Effector CD8-positive, alpha-beta T cell (primary cell): ENCODE results near the gene GTF2B.
"Not testable (repeated sequence)": the region's sequence is repeated elsewhere in the genome, so short reads cannot be mapped to it uniquely, and the experiment has no call there.

Source experiments
- DNase-seq: peaks from one replicate; lab custom pipeline; 2025; lab: John Stamatoyannopoulos, UW
- total RNA-seq, 4 experiments: gene quantifications; one replicate each; lab custom pipeline; 2026; lab: John Stamatoyannopoulos, UW

Gene GTF2B, protein sequence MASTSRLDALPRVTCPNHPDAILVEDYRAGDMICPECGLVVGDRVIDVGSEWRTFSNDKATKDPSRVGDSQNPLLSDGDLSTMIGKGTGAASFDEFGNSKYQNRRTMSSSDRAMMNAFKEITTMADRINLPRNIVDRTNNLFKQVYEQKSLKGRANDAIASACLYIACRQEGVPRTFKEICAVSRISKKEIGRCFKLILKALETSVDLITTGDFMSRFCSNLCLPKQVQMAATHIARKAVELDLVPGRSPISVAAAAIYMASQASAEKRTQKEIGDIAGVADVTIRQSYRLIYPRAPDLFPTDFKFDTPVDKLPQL
- total RNA-seq = 53.7 to 65.6 (median 60.4) reads per million in 4 experiments

DNA sequence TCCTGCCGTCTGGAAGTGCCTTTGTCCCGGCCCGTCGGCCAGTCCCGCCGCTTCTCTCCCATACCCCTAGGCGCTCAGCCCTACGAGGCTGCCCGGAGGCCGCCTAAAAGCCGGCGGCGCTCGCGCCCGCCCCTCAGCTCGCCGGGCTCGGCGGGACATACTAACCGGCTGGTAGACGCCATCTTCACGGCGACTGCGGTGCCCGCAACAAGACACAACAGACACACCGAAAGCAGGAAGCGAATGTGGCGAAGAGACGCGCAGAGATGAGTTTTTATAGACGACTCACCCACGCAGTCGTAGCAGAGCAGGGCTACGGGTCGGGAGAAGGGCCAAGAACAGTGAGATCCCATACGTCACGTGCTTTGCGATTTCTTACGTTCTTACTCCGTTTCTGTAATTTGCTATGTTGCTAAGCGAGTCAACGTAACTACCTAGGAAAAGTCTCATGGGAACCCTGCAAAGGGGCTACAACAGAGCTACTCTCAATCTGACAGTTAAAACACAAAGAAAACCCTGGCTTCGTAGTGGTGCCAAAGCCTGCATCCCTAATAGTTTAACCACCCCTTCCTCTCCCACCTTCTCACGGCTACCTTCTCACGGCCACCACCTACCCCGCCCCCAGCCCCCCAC is at the start of gene GTF2B:
TSS of gene GTF2B (minus strand) at position 250 of the 633 bp plus-strand sequence. CDS start at position 182, 68 bp downstream.
- peak; percentile 88 for DNase-seq

DNA sequence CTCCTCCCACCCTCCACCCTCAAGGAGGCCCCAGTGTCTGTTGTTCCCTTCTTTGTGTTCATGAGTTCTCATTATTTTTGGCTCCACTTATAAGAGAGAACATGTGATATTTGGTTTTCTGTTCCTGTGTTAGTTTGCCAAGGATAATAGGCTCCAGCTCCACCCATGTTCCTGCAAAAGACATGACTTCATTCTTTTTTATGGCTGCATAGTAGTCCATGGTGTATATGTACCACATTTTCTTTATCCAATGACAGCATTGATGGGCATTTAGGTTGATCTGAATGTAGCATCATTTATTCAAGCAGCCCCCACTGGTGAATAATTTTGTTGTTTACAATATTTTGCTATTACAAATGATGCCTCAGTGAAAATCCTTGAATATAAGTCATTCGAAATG is 47.2 kb upstream of the GTF2B start:
- DNase-seq = not testable (repeated sequence)

DNA sequence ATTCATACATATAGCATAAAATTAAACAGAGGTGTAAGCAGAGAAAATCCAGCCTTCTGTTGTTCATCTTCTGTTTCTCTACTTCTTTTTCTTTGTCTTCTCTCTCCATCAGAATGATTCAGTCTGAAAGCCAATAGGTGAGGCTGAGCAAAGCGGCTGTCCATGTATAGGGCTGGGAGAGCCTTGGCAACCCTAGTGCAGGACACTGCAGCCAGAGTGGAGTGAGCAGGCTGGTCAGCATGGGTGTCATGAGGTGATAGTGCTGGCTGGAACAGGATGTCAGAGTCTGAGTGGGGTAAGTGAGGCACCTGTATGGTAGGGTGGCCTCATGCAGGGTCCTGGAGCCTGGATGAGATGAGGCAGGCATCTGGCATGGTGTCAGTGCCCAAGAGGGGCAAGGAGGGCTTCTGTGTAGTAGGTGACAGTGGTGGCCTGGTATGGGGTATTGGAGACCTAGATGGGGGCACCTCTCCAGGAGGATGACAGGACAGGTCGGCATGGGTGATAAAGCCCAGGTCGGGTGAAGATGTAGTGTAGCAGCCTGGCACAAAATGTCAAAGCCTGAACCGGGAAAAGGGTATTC is 45.5 kb upstream of the GTF2B start:
- no peak for DNase-seq

DNA sequence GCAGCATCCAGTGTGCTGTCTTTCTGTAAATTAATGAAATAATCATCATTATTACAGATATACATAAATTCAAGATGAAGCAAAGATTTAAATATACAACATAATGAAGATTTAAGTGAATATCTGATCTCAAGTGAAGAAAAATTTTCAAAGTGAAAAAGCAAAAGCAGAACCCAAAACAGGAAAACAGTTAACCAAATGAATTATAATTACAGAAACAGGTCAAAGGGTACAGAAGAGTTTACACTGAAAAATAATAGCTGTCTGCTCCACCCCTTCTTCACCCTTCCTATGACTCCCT is 44.8 kb upstream of the GTF2B start:
- DNase-seq = no peak

DNA sequence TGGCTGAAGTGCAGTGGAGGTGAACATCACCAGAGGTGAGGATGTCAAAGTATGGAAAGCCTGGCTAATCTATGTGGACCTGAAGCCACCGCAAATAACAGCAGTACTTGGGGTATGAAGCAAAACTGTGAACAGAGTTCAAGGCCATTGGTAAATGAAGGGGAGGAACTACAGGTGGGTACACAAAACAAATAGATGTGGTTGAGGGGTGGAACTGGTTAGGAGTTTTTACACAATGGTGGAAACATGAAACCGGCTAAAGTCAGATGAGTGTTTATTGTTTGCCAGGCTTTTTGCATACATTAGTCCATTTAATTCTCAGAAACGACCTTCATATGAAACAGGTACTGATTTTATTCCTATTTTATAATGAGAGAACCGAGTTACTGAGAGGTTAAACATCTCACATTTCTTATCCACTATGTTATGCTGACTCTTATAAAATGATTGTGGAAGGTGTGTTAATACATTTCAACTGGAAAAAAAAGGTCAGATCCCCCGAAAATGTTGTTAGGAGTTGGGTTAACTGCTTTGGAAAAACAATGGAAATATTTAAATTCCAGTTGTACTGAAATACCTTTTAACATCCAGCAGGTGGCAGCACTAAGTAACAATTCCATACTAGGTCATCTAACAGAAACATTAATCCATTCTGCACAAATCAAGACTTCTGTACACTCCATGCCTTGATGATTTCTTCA is 44.3 kb upstream of the GTF2B start:
- no peak for DNase-seq

DNA sequence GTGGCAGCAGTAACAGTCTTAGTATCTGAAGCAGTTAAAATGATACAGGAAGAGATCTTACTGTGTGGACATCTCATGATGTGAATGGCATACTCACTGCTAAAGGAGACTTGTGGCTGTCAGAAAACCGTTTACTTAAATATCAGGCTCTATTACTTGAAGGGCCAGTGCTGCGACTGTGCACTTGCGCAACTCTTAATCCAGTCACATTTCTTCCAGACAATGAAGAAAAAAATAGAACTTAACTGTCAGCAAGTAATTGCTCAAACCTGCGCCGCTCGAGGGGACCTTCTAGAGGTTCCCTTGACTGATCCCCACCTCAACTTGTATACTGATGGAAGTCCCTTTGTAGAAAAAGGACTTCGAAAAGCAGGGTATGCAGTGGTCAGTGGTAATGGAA is 38.8 kb upstream of the GTF2B start:
- DNase-seq = not testable (repeated sequence)

DNA sequence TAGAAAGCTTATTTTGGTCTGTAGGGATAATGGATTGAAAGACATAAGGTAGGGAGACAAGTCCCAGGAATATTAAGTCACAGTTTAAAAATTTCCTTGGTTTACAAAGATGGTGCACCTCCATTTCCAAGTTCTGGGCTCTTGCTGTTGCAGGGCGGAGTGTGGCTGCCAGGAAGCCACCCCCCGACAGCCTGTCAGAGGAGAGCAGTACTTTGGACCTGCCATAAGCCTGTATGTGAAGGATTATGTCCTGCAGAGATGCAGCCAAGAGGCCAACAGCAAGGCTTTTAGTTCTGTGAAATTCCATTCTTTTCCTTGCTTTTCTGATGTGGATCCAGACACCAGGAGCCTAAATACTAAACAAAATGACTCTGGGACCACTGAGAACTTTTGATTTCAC is 31.9 kb upstream of the GTF2B start:
- DNase-seq = no peak

DNA sequence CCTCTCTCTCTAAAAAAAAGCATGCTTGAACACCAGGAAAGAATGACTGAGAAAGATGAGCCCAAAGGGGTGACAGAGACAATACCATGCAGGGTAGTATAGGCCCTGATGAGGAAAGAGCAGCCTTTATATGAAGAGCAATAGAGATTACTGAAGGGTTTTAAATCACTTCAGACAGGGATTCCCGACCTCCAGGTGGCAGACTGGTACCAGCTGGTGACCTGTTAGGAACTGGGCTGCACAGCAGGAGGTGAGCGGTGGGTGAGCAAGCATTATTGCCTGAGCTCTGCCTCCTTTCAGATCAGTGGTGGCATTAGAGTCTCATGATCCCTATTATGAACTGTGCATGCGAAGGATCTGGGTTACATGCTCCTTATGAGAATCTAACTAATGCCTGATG is 30.8 kb upstream of the GTF2B start:
- no peak for DNase-seq

DNA sequence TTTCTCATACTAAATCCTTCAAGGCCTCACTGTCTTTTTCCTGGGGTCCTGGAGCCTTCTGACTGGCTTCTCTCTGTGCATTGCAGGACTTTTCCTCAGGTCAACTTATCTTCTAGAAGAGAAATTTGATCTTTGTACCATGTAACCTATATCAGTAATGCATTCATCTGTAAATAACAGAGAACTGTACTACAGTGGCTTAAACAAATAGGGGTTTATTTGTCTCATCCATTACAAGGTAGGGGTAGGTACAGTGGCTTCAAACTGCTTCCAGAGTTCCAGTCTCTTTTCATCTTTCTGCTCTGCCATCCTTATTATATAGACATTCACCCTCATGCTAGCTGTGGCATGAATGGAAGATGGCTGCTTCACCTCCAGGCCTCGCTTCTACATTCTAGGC is 29.5 kb upstream of the GTF2B start:
- no peak for DNase-seq

DNA sequence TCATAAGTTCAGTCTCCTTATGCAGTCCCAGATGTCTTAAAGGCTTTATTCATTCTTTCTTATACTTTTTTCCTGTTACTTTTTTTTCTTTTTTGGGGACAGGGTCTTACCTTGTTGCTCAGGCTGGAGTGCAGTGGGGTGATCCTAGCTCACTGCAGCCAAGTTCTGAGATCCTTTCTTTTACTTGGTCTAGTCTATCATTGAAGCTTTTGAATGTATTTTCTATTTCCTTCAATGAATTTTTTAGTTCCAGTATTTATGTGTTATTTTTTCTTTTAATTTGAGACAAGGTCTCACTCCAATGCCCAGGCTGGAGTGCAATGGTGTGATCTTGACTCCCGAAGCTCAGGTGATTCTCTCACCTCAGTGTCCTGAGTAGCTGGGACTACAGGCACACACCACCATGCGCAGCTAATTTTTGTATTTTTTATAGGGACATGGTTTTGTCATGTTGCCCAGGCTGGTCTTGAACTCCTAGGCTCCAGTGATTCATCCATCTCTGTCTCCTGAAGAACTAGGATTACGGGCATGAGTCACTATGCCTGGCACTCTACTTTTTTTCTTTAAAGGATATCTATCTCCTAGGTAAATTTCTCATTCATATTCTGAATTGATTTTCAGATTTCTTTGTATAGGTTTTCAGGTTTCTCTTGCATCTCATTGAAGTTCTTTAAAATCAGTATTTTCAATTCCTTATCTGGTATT is 26.1 kb upstream of the GTF2B start:
- DNase-seq = no peak

DNA sequence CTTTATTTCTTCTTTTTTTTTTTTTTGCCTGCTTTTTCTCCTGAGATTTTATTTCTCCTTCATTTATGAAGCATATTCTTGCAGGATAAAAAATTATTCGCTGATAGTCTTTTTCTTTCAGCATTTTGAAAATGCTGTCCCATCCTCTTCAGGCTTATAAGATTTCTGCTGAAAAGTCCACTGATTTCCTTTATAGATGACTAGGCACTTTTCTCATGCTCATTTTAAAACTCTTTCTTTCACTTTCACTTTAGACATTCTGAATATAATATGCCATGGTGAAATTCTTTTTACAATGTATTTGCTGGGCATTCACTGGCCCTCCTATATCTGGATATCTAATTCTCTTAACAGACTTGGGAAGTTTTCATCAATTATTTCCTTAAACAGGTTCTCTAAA is 25.5 kb upstream of the GTF2B start:
- DNase-seq = no peak

DNA sequence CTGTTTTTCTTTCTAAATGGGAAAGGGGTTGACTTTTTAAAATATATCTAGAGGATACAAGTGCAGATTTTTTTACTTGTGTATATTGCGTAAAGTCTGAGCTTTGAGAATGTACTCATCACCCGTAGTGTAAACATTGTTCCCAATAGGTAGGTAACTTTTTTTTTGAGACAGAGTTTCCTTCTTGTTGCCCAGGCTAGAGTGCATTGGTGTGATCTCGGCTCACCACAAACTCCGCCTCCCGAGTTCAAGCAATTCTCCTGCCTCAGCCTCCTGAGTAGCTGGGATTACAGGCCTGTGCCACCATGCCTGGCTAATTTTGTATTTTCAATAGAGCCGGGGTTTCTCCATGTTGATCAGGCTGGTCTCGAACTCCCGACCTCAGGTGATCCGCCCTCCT is 20.4 kb upstream of the GTF2B start:
- DNase-seq = not testable (repeated sequence)

DNA sequence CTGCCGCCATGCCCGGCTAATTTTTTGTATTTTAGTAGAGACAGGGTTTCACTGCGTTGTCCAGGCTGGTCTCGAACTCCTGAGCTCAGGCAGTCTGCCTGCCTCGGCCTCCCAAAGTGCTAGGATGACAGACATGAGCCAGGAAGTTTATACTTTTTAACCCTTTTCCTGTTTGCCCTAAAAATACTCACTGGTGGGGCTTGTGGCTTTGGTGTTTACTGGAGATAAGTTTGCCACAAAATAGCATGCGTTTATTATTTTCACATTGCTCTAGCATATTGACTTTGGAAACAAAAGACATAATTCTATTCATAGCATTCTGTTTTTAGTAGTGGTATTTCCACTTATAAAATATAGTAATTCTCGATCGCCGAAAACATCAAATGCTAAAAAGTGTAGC is 19.8 kb upstream of the GTF2B start:
- no peak for DNase-seq

DNA sequence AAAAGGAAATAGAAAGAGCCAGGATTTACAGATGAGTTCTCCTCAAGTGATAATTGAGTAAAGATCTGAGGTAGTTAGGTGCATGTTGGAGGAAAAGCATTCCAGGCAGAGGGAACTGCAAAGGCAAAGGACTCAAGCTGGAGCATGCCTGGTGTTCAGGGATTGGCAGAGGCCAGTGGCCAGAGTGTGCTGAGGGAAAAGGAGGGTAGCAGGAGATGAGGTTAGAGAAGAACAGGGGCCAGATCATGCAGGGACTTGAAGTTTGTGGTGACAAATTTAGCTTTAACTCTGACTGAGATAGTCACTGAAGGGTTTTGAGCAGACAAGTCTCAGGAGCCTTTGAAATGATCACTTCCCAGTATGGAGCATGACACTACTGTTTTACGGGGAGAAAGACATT is 19.0 kb upstream of the GTF2B start:
- DNase-seq = no peak

DNA sequence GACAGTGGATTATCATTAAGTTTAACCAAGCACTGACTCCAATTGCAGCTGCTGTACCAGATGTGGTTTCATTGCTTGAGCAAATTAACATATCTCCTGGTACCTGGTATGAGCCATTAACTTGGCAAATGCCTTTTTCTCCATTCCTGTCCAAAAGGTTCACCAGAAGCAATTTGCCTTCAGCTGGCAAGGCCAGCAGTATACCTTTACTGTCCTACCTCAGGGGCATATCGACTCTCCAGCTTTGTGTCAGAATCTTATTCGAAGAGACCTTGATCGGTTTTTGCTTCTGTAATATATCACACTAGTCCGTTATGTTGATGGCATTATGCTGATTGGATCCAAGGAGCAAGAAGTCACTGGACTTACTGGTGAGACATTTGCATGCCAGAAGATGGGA is 9.5 kb upstream of the GTF2B start:
- DNase-seq = no peak

DNA sequence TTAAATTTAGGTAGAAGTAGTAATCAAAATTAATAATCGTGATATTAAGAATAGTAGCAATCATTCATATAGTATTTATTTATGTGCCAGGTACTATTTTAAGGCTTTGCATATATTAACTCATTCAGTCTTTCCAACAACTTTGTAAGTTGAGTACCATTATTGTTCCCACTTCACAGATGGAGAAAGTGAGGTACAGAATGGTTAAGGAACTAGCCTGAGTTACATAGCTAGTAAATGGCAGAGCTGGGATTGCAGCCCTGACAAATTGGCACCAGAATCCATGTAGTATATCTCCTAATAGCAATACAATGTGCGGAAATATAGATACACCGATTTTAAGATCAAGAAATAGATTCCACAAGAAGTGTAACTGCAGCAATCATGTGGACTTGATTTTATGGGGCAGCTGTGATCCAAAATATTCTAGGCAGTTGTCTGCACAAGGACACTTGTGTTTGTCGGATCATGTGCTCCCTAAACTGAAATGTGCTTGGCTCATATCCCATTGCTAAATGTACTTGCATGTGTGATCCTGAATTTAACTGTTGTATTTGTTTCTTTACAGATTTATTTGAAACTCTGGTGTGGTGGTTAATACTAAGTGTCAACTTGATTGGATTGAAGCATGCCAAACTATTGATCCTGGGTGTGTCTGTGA is 5.8 kb upstream of the GTF2B start:
- no peak for DNase-seq

DNA sequence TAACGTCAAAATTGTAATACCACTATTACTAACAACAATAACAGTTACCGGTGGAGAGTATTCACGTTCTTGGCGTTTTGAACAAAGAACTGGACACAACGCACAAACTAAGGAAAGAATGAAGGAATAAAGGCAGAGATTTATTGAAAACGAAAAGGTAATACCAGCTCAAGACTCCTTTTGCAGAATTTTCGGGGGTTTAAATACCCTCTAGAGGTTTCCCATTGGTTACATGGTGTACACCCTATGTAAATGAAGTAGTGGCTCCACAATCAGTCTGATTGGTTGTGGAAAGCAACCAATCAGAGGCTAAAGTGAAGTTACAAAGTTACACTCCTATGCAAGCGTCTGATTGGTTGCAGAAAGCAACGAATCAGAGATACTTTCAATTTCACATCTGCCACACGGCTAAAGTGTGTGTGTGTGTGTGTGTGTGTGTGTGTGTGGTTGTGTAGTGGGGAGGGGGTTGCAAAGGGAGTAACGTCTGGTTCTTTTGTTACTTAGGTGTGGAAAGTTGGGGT is 1.1 kb upstream of the GTF2B start:
- DNase-seq = no peak

DNA sequence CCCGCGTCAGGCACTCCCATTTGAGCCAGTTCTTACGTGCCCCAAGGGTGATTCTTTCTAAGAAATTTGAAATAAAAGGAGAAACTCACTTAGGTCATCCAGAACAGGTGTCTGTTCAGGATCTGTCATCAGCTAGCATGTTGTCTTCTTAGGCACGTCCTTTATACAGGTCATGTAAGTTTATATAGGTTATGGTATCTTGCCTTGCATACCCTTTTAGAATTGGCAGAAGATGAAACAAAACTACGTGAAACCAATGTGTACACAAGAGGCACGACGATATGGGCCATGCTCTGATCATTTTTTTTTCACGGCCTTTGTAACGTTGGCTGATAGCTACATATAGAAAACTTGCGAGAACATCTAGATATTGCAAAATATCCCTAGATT is 579 bp upstream of the GTF2B start:
- DNase-seq = no peak

DNA sequence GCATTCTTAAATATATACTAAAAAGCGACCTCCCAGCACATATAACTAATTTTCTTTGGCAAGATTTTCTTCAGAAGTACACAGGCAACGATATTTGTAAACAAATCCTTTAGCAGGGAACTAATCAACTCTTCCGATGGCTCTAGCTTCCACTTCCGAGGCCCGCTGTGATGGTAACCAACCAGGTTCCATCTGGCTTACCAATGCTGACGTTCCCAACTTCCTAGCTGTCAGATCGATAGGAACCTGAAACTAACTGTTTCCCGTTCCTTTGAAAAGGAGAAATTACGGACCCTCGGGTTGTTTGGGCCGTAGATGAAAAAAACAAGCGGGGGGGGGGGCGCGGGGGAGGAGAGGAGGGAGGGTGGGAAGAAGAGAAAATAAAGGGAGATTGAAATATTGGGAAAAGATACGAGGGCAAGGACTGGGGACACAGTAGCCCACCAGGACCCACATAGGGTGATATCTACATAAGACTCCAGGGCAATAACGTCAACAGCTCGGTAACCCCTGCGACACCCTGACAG is 513 bp downstream of the GTF2B start:
- peak; percentile 19 for DNase-seq

DNA sequence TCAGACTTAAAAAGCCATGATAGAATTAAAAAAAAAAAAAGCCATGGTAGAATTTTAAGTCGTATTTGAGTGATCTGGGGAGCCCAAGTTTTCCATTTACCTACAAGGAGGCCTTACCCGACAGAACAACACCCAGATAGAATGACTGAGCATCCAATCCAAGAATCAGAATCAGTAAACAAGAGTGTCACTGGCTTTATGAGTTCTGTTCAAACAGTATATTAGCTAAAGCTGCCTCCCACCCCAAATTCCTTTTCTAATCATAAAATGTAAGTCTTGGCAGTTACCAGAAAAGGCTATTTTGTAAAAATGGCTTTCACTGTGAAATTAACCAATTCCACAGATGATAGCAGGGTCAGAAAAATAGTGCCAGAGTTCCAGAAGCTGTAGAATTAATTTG is 1.2 kb downstream of the GTF2B start:
- no peak for DNase-seq

DNA sequence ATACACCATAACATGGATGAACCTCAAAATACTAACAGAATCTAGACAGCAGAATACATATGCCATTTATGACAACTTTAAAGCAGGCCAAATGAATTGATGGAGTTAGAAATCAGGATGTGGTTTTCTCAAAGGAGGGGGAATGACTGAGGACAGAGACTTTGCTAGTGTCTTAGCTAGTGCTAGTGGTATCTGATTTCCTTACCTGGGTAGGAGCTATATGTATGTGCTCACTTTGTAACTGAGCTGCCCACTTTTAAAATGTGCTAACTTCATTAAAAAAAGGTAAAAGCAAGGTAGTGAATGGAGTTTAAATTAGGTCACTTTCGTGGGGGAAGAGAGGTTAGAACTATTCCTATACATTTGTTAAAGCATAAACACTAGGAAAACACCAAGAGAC is 2.6 kb downstream of the GTF2B start:
- DNase-seq = no peak
